ENCODE measurements around the gene NPAS2.

Gene NPAS2

DNA sequence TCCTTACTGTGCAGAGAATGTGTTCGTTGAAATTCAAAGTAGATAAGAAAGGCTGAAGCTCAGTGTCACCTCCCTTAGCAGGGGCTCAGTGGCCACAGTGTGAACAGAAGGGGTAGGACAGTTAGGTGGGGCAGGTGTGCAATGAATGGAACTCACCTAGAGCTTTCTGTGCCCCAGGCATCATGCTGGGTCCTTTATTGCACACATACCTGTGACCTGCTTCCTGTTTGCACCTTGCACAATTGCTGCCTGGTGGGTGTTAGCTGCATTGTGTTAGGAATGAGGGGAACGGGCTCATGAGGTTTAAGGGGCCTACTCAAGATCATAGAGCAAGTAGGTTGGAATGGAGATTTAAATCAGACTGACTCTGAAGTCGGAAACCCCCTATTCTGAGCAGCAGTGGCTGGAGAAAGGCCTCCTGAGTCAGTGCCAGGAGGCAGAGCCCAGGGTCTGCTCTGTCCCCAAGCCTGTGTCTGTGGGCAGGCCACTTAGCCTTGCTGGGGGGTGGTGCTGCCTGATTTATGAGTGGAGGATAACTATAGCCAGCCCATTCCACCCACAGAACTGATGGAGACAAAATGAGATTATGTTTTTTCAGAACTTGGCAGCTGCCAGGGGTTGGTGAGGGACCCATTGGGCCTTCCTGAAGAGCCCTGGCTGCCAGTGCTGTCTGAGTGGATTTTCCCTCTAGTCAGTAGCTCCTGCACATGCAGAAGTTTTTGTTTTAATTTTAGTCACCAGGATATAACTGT is 76.2 kb downstream of the NPAS2 start:
- no peaks in the 10 kb centered on the region for H3K9me3 ChIP-seq (ENCODE audit: severe bottlenecking)
- ATAC-seq (ENCODE audit: low read depth) (no peak), DNase-seq (ENCODE audit: low spot score) (no peak)
- no peak overlapping the region for H3K4me3 ChIP-seq (ENCODE audit: severe bottlenecking)
- no peaks in the 10 kb centered on the region for H3K27me3 ChIP-seq (ENCODE audit: insufficient read depth, poor library complexity, severe bottlenecking)
- TF ChIP-seq, protein P1, sequence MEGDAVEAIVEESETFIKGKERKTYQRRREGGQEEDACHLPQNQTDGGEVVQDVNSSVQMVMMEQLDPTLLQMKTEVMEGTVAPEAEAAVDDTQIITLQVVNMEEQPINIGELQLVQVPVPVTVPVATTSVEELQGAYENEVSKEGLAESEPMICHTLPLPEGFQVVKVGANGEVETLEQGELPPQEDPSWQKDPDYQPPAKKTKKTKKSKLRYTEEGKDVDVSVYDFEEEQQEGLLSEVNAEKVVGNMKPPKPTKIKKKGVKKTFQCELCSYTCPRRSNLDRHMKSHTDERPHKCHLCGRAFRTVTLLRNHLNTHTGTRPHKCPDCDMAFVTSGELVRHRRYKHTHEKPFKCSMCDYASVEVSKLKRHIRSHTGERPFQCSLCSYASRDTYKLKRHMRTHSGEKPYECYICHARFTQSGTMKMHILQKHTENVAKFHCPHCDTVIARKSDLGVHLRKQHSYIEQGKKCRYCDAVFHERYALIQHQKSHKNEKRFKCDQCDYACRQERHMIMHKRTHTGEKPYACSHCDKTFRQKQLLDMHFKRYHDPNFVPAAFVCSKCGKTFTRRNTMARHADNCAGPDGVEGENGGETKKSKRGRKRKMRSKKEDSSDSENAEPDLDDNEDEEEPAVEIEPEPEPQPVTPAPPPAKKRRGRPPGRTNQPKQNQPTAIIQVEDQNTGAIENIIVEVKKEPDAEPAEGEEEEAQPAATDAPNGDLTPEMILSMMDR (IDR thresholded peaks at IDR 0.05; ENCODE audit: poor library complexity, severe bottlenecking) = no peak
- H3K27ac ChIP-seq (ENCODE audit: poor library complexity, severe bottlenecking) = no peak overlapping the region
- peaks cover 18% of the 10 kb centered on the region for H3K4me1 ChIP-seq (ENCODE audit: insufficient read depth, poor library complexity, severe bottlenecking)
- H3K36me3 ChIP-seq (ENCODE audit: low read depth) = peaks cover 3% of the 10 kb centered on the region

DNA sequence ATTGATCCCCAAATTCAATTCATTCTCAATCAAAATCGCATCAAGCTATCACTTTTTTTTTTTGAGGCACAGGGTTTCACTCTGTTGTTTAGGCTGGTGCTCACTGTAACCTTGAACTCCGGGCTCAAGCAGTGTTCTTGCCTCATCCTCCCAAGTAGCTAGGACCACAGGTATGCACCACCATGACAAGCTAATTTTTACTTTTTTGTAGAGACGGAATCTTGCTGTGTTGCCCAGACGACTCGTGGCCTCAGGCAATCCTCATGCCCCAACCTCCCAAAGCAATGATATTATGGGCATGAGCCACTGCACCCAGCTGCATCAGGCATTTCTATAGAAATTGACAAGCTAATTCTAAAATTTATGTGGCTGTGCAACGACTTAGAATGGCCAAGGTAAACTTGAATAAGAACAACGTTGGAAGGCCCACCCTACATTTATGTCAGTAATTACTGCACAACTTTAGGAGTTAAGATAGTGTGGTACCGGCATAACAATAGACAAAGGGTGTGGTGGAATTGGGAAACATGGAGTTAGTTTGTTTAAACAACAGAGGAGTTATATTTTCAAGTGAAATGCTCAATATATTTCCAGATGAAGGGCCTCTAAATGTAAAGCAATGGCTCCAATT is 78.2 kb downstream of the NPAS2 start:
- Histone ChIP-seq H3K4me3 (ENCODE audit: severe bottlenecking) (no peak overlapping the region), H3K27me3 (ENCODE audit: insufficient read depth, poor library complexity, severe bottlenecking) (no peaks in the 10 kb centered on the region), H3K9me3 (ENCODE audit: severe bottlenecking) (no peaks in the 10 kb centered on the region), H3K27ac (ENCODE audit: poor library complexity, severe bottlenecking) (no peak overlapping the region), H3K4me1 (ENCODE audit: insufficient read depth, poor library complexity, severe bottlenecking) (peaks cover 18% of the 10 kb centered on the region), H3K36me3 (ENCODE audit: low read depth) (no peaks in the 10 kb centered on the region; the same call in 1 of the 2 replicates)
- ATAC-seq (ENCODE audit: low read depth) (no peak), DNase-seq (ENCODE audit: low spot score) (no peak)
- TF ChIP-seq, protein P1 (IDR thresholded peaks at IDR 0.05; ENCODE audit: poor library complexity, severe bottlenecking) = no peak

DNA sequence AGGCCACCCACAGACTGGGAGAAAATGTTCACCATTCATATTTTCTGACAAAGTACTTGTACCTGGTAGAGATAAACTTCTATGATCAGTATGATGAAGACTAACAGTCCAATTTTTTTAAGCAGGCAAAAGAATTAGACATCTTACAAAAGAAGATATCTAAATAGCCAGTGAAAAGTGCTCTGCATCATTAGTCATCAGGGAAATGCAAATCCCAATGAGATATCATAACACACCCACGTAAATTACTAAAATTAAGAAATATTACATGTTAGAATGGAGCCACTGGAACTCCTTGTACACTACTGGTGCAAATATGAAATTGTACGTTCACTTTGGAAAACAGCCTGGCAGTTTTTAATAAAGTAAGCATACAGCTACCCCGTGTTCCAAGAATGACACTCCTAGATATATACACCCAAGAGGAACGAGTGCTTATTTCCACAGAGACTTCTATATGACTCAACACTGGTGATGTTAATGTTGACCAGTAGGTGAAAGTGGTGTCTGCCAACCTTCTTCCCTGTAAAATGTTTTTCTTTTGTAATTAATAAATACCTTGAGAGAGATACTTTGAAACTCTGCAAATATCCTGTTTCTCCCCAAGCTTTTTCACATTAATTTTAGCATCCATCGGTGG is 80.3 kb downstream of the NPAS2 start:
- TF ChIP-seq, protein P1 (IDR thresholded peaks at IDR 0.05; ENCODE audit: poor library complexity, severe bottlenecking) = no peak

DNA sequence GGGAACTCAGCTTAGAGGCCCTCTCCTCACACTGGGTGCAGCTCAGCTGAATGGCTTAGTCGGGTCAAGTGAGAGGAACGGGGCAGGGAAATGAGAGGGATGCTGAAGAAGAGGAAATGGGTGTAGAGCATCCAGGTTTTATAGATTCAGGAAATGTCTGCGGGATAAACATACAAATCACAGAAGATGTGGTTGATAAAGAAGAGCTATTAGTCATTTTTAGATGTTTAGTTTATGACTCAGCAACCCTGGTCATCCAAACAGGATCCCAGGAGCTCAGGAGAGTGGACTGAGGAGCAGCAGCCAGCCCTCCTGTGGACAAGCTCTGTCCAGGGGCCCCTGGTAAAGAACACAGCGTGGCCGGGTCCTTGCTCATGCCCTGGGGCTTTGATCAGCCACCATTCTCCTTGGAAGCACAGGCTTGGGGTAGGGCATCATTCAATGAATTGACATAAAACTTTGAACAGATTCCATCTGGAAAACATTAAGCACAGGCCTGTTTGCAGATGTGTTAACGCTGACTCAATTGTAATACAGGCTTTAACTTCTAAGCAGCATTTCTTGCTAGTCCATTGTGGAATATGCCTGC is 83.0 kb downstream of the NPAS2 start:
- Histone ChIP-seq H3K36me3 (ENCODE audit: low read depth) (peaks cover 15% of the 10 kb centered on the region), H3K27ac (ENCODE audit: poor library complexity, severe bottlenecking) (peak overlapping the region; percentile 93), H3K9me3 (ENCODE audit: severe bottlenecking) (no peaks in the 10 kb centered on the region), H3K27me3 (ENCODE audit: insufficient read depth, poor library complexity, severe bottlenecking) (no peaks in the 10 kb centered on the region), H3K4me1 (ENCODE audit: insufficient read depth, poor library complexity, severe bottlenecking) (peaks cover 32% of the 10 kb centered on the region), H3K4me3 (ENCODE audit: severe bottlenecking) (no peak overlapping the region)
- DNase-seq (ENCODE audit: low spot score) (peak; percentile 87), ATAC-seq (ENCODE audit: low read depth) (peak; percentile 88)
- TF ChIP-seq, protein P1 (IDR thresholded peaks at IDR 0.05; ENCODE audit: poor library complexity, severe bottlenecking) = no peak

More for the DNA sequence above, 80.3 kb downstream of the NPAS2 start:
- ATAC-seq (ENCODE audit: low read depth) (no peak), DNase-seq (ENCODE audit: low spot score) (no peak)
- H3K27me3 ChIP-seq (ENCODE audit: insufficient read depth, poor library complexity, severe bottlenecking) = no peaks in the 10 kb centered on the region
- peaks cover 9% of the 10 kb centered on the region for H3K36me3 ChIP-seq (ENCODE audit: low read depth)
- no peak overlapping the region for H3K4me3 ChIP-seq (ENCODE audit: severe bottlenecking)
- H3K9me3 ChIP-seq (ENCODE audit: severe bottlenecking) = no peaks in the 10 kb centered on the region
- H3K27ac ChIP-seq (ENCODE audit: poor library complexity, severe bottlenecking) = no peak overlapping the region
- H3K4me1 ChIP-seq (ENCODE audit: insufficient read depth, poor library complexity, severe bottlenecking) = peaks cover 32% of the 10 kb centered on the region
